IPS-NIHi7 (cell line): ENCODE measurements around the gene IGFALS.

Experiments used
- DNase-seq: peaks from one replicate; pipeline ENCODE4 v3.0.0; 2012; ENCODE audit warnings: mixed read lengths; ENCODE audit errors: extremely low spot score

The IGFALS gene

DNA sequence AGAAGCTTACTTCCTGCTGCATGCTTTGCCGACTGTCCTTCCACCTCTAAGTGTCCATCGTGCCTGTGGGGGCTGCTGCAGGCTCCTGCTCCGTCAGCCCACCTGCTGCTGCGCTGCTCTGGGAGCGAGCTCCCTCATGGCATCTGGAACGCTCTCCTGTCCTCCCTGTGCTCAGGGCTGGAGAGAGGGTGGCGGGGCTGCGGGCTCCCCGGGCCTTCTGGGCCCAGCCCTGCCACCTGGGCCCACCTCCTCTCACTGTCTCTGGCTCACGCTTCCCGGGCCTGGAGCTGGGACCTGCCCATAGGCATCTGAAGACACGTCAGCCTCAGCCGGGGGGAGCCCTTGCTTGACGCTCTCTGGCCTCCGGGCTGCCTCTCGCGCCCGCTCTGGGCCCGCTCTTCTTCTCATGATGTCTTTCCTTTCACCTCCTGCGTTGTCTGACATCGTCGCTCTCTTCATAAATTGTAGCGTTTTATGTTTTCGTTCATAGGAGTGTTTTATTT is 49.1 kb downstream of the IGFALS start:
- DNase-seq, result no peak

DNA sequence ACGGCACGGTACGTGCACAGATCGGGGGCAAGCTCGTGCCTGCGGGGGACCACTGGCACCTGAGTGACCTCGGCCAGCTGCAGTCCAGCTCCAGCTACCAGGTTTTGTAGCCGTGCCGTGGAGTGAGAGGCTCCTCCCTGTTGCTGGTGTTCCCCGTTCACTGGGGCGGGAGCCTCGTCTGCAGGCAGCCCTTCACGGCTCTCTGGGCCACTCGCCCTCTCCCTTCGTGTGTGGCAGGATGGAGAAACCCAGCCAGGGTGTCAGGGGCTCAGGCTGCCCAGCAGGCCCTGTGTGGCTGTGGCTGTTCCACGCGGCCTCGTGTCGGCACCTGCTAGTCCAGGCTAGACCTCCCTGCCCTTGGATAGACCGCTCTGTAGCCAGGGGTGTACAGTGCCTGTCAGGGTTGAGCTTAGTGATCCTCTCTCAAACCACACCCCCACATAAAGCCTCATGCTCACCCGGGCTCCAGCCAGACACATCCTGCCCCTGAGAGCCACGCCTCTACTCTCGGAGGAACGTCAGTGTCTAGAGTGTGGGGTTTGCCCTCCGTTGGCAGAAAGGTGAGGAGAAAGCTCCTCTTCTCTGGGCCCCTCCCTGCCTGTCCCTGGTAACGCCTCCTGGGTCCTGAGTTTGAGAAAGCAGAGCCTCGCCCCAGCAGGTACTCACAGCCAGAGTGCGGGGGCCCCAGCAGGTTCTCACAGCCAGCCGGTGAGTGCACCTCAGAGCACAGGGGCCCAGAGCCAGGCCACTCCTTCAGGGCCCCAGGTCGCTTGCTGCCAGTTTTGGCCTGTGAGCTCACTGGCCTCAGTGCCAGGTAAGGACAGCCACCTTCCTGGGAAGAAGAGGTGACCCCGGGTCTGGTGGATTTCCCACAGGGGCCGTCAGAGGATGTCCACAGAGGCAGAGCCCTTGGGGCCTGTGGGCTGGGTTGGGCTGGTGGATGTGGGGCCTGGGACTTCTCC is 49.8 kb downstream of the IGFALS start:
- no peak for DNase-seq

GRCh38 chr16:1741553-1742165 is 51.8 kb downstream of the IGFALS start:
- no peak for DNase-seq

DNA sequence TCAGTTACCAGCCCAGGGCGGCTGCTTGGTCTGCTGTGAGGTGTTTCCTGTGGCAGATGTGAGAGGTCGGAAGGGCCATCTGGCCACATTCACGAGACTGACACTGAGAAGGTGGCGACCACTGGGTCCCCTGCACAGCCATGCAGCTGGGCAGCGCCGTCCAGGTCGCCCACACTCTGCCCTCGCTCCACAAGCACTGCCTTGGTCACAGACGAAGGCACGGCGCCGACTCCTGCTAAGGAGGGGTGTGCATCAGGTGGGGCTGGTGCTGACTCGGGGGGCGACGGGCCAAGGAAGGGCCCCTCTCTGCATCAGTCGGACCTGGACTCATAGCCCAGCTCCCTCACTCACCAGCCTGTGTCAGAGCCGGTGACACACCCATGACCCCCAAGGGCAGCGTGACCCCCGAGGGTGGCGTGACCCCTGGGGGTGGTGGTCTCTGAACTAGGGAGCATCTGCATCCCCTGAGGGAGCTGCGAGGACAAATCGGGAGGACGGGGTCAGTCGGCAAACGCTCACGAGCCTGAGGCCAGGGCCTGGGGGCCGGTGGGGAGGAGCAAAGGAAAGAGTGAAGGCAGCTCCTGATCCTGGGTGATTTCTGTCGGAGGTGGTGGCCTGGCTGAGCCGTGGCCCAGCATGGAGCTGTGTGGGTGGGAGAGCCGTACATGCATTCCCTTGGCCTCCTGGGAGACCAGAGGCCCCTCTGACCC is 52.6 kb downstream of the IGFALS start:
- DNase-seq, result no peak
